Fibroblast of skin of scalp (primary cell): ENCODE data around the gene MDH1B.

ENCODE experiments used
- DNase-seq: peaks from one replicate; pipeline ENCODE4 v3.0.0-alpha.2; 2013

Gene MDH1B

DNA sequence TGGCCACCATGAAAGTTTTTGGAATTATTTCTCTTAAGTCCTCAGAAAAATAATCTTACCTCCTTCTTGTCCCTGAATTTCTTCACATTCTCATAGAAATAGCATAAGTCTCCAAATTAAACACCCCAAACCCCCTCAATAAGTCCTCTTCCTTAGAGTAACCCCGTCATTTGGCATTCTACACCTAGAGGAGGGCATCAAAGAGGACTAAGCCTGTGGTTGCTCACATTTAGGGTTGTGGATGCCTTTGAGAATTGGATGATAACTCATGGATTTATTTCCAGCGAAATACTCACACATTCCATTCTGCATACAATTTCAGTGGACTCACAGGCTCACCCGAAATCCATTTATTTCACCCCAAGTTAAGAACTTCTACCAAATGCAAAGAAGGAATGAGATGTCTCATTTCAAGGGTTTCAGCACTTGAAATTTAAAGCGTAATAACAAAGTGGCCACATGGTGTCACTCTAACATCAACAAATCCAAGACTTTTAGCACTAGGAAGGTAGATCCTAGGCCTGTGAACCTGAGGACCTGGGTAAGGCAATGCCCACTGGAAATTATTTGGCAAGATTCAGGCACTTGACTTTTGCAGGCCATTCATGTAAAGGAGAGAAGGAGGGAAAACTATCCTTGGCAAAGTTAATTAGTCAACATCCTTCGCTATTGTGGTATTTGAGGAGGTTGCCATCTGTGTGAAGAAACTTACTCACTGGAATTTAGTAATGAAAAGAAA is 71.6 kb downstream of the MDH1B start:
- peak; percentile 56 for DNase-seq

DNA sequence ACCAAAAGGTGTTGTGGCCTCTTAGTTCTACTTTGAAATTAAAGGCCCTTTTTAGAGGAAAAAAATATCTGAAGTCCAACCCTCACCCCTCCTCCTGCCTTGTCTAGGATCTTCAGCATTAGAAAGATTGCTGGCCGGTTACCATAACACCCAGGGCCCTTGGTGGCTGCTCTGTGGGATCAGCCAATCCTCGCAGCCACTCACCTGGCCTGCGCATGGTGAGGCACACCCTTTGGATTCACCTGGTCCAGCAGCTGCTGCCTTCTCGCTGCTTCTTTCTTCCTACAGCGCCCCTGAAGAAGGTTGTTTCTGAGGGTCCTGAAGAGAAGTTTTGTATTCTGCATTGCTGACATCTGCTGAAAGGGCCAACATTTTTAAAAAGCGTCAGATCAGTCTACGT is 72.2 kb downstream of the MDH1B start:
- no peak for DNase-seq

GRCh38 chr2:206688990-206689389 is 76.1 kb downstream of the MDH1B start:
- no peak for DNase-seq

DNA sequence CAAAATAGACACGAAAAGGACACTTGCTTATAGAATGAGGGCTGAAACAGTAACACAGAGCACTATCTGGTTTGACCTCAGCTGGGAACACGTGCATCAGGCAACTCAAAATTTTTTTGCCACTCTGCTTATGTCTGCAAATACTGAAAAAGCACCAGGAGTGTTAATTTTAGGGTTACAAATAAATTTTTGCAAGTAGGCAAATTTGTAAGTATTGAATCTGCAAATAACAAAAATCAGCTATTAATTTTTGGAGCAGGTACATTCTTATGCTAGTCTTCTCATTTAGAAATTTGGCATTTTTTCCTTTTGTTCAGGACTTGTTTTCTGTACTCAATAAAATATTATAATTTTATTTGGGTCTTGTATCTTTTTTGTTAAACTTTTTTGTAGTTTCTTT is 76.7 kb downstream of the MDH1B start:
- DNase-seq, result no peak
